HepG2 (cell line): Measurements from ENCODE around the gene POLA2. TPM values are rescaled to one million over a fixed set of nuclear protein-coding genes. Genes with fewer than 3 reads are reported as not detected.

Source experiments
- BRF2 ChIP-seq: sonication (generic); formaldehyde crosslinking; IDR thresholded peaks from 2 replicates; pipeline ENCODE4 v1.8.1; 2022; ENCODE audit warnings: mild to moderate bottlenecking, missing genetic modification reagents
- ERF ChIP-seq: IDR thresholded peaks from 2 replicates; pipeline ENCODE4 v1.6.1; 2018; ENCODE audit warnings: missing biosample characterization, missing genetic modification reagents
- GATA4 ChIP-seq: sonication (generic); IDR thresholded peaks from 2 replicates; pipeline ENCODE4 v1.6.1; 2016; ENCODE audit warnings: antibody characterized with exemption, low read depth, borderline replicate concordance
- GLI4 ChIP-seq: sonication (generic); formaldehyde crosslinking; IDR thresholded peaks from 2 replicates; pipeline ENCODE4 v1.5.1; 2020; ENCODE audit warnings: missing genetic modification reagents, mild to moderate bottlenecking, moderate library complexity, borderline replicate concordance
- HHEX ChIP-seq: IDR thresholded peaks from 2 replicates; pipeline ENCODE4 v1.6.1; 2016; ENCODE audit warnings: control low read depth
- HIVEP1 ChIP-seq: sonication (generic); formaldehyde crosslinking; IDR thresholded peaks from 2 replicates; pipeline ENCODE4 v1.4.0; 2020; ENCODE audit warnings: mild to moderate bottlenecking, missing genetic modification reagents
- JUN ChIP-seq: sonication (generic); formaldehyde crosslinking; IDR thresholded peaks from 2 replicates; pipeline ENCODE4 v1.4.0; 2020; ENCODE audit warnings: mild to moderate bottlenecking, missing genetic modification reagents
- MED13 ChIP-seq: sonication (generic); formaldehyde crosslinking; IDR thresholded peaks from 2 replicates; pipeline ENCODE4 v1.5.0; 2020; ENCODE audit warnings: missing genetic modification reagents
- PAWR ChIP-seq: sonication (generic); formaldehyde crosslinking; IDR thresholded peaks from 2 replicates; pipeline ENCODE4 v1.4.0; 2020; ENCODE audit warnings: missing genetic modification reagents, mild to moderate bottlenecking, borderline replicate concordance
- PRPF4 ChIP-seq: fragments of 200-400 bp; formaldehyde crosslinking; IDR thresholded peaks from 2 replicates; pipeline ENCODE4 v1.6.1; 2016; ENCODE audit warnings: low read length, low read depth; ENCODE audit not compliant: poor library complexity, severe bottlenecking
- RBM39 ChIP-seq: fragments of 200-400 bp; formaldehyde crosslinking; IDR thresholded peaks from one replicate; pipeline ENCODE4 v1.6.1; 2018; ENCODE audit warnings: antibody characterized with exemption, mild to moderate bottlenecking, low read depth, low read length; ENCODE audit not compliant: poor library complexity, severe bottlenecking
- TBP ChIP-seq: sonication (generic); formaldehyde crosslinking; IDR thresholded peaks from 2 replicates; pipeline ENCODE4 v1.5.0; 2020; ENCODE audit warnings: missing genetic modification reagents
- TEF ChIP-seq: sonication (generic); formaldehyde crosslinking; IDR thresholded peaks from 2 replicates; pipeline ENCODE4 v1.5.0; 2020; ENCODE audit warnings: missing genetic modification reagents
- ZNF180 ChIP-seq: sonication (generic); formaldehyde crosslinking; IDR thresholded peaks from 2 replicates; pipeline ENCODE4 v1.4.0; 2020; ENCODE audit warnings: low read depth, missing genetic modification reagents, borderline replicate concordance
- ZNF24 ChIP-seq: fragments of 450-650 bp; IDR thresholded peaks from 2 replicates; pipeline ENCODE4 v1.6.1; 2017; ENCODE audit warnings: antibody characterized with exemption, mild to moderate bottlenecking
- ZNF552 ChIP-seq: sonication (generic); formaldehyde crosslinking; IDR thresholded peaks from 2 replicates; pipeline ENCODE4 v1.9.0; 2022; ENCODE audit warnings: missing genetic modification reagents, mild to moderate bottlenecking, borderline replicate concordance
- ZNF660 ChIP-seq: sonication (generic); formaldehyde crosslinking; IDR thresholded peaks from 2 replicates; pipeline ENCODE4 v1.5.1; 2020; ENCODE audit warnings: mild to moderate bottlenecking, low read depth, missing genetic modification reagents, borderline replicate concordance
- ZSCAN9 ChIP-seq: IDR thresholded peaks from 2 replicates; pipeline ENCODE4 v1.6.1; 2016; ENCODE audit warnings: borderline replicate concordance
- polyA plus RNA-seq, 8 experiments: library from polyadenylated mRNA; depleted of rRNA in 3 of 8; stranded (reverse) in 7 of 8; unstranded in 1 of 8; fragments of >200 nt; fragmentation: Illumina TruSeq in 4 of 8; extraction: Trizol in 4 of 8; gene quantifications; 2 replicates each; pipeline versions ENCODE4 v1.2.1 to v1.2.3, GENCODE V29; 2011 to 2016; ENCODE audit warnings: low read depth in 4 of 8, missing spikeins in 1 of 8, mixed read lengths in 1 of 8; ENCODE audit not compliant: insufficient read depth in 1 of 8
- total RNA-seq, 5 experiments: library from RNA; depleted of rRNA; stranded (reverse); fragments of >200 nt; fragmentation: Illumina TruSeq; extraction: Trizol; gene quantifications; 2 replicates each; pipeline ENCODE4 v1.2.3, GENCODE V29; 2016; ENCODE audit warnings: low read depth in 1 of 5
- TF ChIP-seq, protein P1 (sequence below): sonication (generic); formaldehyde crosslinking; IDR thresholded peaks from 2 replicates; pipeline ENCODE4 v1.5.0; 2020; ENCODE audit warnings: mild to moderate bottlenecking, missing genetic modification reagents
- TF ChIP-seq, protein P2 (sequence below): sonication (generic); formaldehyde crosslinking; IDR thresholded peaks from 2 replicates; pipeline ENCODE4 v1.5.1; 2020; ENCODE audit warnings: mild to moderate bottlenecking, moderate library complexity, missing genetic modification reagents
- TF ChIP-seq, protein P3 (sequence below): sonication (generic); formaldehyde crosslinking; IDR thresholded peaks from 2 replicates; pipeline ENCODE4 v1.8.0; 2022; ENCODE audit warnings: mild to moderate bottlenecking, missing genetic modification reagents, moderate library complexity

The POLA2 gene
- total and polyA plus RNA-seq, 2 of the 13 experiments (the other 11 are each of a cell fraction or from before 2014, with no cell fraction given), result 9.7 to 15.6 TPM

DNA sequence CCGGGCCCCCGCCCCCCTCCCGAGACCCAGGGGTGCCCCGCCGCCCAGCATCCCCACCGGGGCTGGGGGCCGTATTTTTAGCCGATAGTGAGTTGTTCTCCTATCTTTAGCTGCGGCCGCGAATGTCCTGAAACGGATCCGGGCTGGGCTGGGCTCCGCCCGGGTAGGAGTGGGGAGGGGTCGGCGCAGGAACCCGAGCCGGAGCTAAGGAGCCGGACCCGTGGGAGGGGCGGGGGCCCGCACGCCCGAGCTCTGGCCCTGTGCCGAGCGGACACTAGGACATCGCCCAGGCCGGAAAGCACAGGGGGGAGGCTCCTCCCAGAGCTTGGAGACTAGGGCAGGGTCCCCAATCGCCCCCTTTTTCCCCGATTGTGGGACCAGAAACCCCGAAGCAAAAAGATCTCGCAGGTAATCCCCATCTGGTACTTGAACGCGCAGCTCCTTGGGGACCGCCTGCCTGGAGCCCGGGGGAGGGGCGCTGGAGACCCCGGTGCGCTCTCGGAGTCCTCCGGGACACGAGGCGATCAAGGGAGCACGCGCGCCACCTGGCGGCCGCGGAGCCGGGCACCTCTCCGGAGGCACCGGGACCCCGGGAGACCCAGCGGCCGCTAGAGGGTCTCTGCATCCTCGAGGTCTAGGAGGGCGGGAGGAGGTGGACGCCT is 53.6 kb downstream of the POLA2 start (continued):
- TF ChIP-seq GLI4 (no peak), ZNF180 (no peak), JUN (CRISPR knock-in tag) (no peak), ZSCAN9 (CRISPR knock-in tag) (0 out of 2 replicates have a peak, but pooled peaks have one; percentile 15), HHEX (no peak), PRPF4 (no peak), ZNF660 (no peak), ZNF24 (no peak), ERF (peak; percentile 72; the same call in 1 of the 2 replicates), GATA4 (no peak), RBM39 (peak; percentile 77), ZNF552 (CRISPR knock-in tag) (no peak), MED13 (no peak; the same call in 1 of the 2 replicates), PAWR (CRISPR knock-in tag) (no peak), BRF2 (no peak), TBP (CRISPR knock-in tag) (no peak), TEF (CRISPR knock-in tag) (no peak), HIVEP1 (CRISPR knock-in tag) (peak; percentile 4; the same call in 1 of the 2 replicates)
- TF ChIP-seq, protein P1, sequence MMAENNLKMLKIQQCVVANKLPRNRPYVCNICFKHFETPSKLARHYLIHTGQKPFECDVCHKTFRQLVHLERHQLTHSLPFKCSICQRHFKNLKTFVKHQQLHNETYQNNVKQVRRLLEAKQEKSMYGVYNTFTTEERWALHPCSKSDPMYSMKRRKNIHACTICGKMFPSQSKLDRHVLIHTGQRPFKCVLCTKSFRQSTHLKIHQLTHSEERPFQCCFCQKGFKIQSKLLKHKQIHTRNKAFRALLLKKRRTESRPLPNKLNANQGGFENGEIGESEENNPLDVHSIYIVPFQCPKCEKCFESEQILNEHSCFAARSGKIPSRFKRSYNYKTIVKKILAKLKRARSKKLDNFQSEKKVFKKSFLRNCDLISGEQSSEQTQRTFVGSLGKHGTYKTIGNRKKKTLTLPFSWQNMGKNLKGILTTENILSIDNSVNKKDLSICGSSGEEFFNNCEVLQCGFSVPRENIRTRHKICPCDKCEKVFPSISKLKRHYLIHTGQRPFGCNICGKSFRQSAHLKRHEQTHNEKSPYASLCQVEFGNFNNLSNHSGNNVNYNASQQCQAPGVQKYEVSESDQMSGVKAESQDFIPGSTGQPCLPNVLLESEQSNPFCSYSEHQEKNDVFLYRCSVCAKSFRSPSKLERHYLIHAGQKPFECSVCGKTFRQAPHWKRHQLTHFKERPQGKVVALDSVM (CRISPR knock-in tag), result peak; percentile 61
- TF ChIP-seq, protein P2, sequence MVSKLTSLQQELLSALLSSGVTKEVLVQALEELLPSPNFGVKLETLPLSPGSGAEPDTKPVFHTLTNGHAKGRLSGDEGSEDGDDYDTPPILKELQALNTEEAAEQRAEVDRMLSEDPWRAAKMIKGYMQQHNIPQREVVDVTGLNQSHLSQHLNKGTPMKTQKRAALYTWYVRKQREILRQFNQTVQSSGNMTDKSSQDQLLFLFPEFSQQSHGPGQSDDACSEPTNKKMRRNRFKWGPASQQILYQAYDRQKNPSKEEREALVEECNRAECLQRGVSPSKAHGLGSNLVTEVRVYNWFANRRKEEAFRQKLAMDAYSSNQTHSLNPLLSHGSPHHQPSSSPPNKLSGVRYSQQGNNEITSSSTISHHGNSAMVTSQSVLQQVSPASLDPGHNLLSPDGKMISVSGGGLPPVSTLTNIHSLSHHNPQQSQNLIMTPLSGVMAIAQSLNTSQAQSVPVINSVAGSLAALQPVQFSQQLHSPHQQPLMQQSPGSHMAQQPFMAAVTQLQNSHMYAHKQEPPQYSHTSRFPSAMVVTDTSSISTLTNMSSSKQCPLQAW, result peak; percentile 74
- TF ChIP-seq, protein P3, sequence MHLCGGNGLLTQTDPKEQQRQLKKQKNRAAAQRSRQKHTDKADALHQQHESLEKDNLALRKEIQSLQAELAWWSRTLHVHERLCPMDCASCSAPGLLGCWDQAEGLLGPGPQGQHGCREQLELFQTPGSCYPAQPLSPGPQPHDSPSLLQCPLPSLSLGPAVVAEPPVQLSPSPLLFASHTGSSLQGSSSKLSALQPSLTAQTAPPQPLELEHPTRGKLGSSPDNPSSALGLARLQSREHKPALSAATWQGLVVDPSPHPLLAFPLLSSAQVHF (CRISPR knock-in tag), result no peak
